Activated T-helper 2 cell treated with anti-CD3 and anti-CD28 coated beads, Interferon-gamma antibody, Interleukin-2, Interleukin-4, amounts not matched to agents 10 μg/mL and 5 μg/mL and 100 μg/mL, durations not matched to agents 14 hours and 24 hours and 36 hours (primary cell): ENCODE data around the gene GAS5. TPM values are rescaled to one million over a fixed set of nuclear protein-coding genes. Genes with fewer than 3 reads are reported as not detected.
A peak's percentile ranks its signal among the peaks of the same experiment; 100 is the strongest.

Source experiments
- DNase-seq: peaks from one replicate; pipeline ENCODE4 v3.0.0; 2021; ENCODE audit warnings: low spot score
- H3K27ac Mint-ChIP-seq: one replicate; pipeline ENCODE4 v1.8.0; 2021; ENCODE audit warnings: mixed read lengths
- H3K27me3 Mint-ChIP-seq: one replicate; pipeline ENCODE4 v1.8.0; 2021; ENCODE audit warnings: low read depth, mixed read lengths
- H3K36me3 Mint-ChIP-seq: one replicate; pipeline ENCODE4 v1.8.0; 2021; ENCODE audit warnings: low read depth, mixed read lengths
- H3K4me1 Mint-ChIP-seq: one replicate; pipeline ENCODE4 v1.8.0; 2021; ENCODE audit warnings: low read depth, mixed read lengths
- H3K4me3 Mint-ChIP-seq: one replicate; pipeline ENCODE4 v1.8.0; 2021; ENCODE audit warnings: low read depth, mild to moderate bottlenecking, moderate library complexity, mixed read lengths
- H3K9me3 Mint-ChIP-seq: one replicate; pipeline ENCODE4 v1.8.0; 2021; ENCODE audit warnings: mixed read lengths
- intact Hi-C: fragments of 100-400 bp; cut with micrococcal nuclease; formaldehyde crosslinking; loops from one replicate; pipeline ENCODE4 v1.15.1; 2023
- total RNA-seq: library from RNA; stranded (reverse); gene quantifications from 2 replicates; pipeline ENCODE4 v1.2.3, GENCODE V29; 2022

Gene GAS5
- total RNA-seq = 650 and 661 TPM in 2 replicates

DNA sequence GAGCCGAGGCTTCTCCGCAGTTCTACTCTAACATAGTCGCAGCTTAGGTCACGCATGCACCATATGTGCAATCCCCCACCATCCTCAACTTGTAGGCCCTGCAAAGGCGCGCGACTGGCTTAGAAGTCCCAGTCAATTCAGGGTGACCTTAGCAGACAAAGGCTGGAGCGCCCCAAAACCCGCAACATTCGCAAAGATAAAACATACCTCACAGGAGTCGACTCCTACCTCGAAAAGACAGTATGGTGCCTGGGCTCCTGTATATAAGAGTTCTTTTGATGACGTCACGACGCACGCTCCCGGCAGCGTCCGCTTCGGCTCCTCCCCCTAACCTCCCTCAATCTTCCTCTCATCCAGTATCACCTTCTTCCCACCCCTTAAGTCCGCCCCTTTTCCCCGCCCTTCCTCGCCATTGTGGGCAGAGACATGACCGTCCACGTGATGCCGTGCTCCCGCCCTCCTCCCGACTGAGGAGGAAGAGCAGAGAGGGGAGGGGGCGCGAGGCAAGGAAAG, at the start of gene GAS5:
Gene GAS5 (minus strand): TSS at position 237 of the 513 bp plus-strand sequence.
- peak; percentile 99 for DNase-seq
- Mint-ChIP-seq H3K27ac (peak within 1 kb of the TSS; percentile 96), H3K4me3 (peak within 1 kb of the TSS; percentile 98), H3K4me1 (peaks cover 49% of the 10 kb centered on the region), H3K27me3 (no peaks in the 10 kb centered on the region), H3K36me3 (peaks cover 71% of the 10 kb centered on the region), H3K9me3 (no peaks in the 10 kb centered on the region)
- intact Hi-C loops = loop anchor here (1.0 to 10.0 kb wide), 10 partner anchors 44 to 1335 kb away; partner anchors contain the start of genes CACYBP, CENPL, DARS2 and PRDX6

DNA sequence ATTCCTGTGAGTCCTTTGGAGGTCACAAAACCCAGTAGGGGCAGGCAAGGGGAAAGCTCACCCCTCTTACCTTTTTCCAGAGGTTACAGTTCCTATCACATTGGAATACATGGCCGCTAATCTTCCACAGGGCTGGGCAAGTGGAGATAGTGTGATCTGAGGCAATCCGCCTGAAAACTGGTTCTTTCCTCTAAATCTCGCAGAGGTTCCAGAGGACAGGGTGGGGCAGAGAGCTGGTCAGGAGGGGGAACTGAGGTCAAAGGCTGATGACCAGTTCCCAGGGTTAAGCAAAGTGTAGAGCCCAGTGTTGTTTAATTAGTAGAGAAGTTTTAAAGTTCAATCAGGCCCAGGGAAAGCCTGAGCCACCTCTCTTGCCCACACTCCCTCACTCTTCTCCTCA, 49.4 kb upstream of the GAS5 start, which contains the start of gene SERPINC1:
Gene SERPINC1 (minus strand): TSS at position 179 of the 400 bp plus-strand sequence. CDS start 68 bp downstream, at position 111.
- Mint-ChIP-seq H3K4me3 (no peak within 1 kb of the TSS), H3K27ac (no peak within 1 kb of the TSS), H3K36me3 (no peaks in the 10 kb centered on the region), H3K9me3 (no peaks in the 10 kb centered on the region), H3K4me1 (no peaks in the 10 kb centered on the region), H3K27me3 (no peaks in the 10 kb centered on the region)
- no peak for DNase-seq
- intact Hi-C loops = no loop called here

DNA sequence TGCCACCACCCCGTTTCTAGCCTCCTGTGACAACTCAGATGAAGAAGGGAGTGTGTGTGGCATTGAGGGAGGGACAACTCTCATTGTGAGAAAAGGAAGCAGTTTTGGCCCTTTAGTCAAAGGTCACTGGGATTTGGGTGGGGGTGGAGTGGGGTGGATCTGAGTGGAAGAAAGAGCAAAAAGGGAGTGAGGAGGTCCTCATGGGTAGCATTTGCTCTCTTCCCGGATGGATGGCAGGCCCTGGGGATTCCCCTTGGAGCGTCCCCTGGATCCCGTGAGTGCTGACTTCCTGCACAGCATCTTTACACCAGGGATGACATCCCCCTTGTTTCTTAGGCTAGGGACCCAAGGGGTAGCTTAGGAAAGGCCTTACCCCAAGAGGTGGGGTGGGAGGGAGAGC, 48.9 kb upstream of the GAS5 start:
- H3K27ac Mint-ChIP-seq = no peak overlapping the region
- no peak for DNase-seq

GRCh38 chr1:173915596-173915995, 47.8 kb upstream of the GAS5 start:
- no peak overlapping the region for H3K4me3 Mint-ChIP-seq
- H3K36me3 Mint-ChIP-seq = no peaks in the 10 kb centered on the region
- intact Hi-C loops = no loop called here
- no peak overlapping the region for H3K27ac Mint-ChIP-seq
- DNase-seq = no peak
- no peaks in the 10 kb centered on the region for H3K27me3 Mint-ChIP-seq
- no peaks in the 10 kb centered on the region for H3K4me1 Mint-ChIP-seq
- no peaks in the 10 kb centered on the region for H3K9me3 Mint-ChIP-seq

More for the DNA sequence above, 48.9 kb upstream of the GAS5 start:
- H3K4me1 Mint-ChIP-seq = no peaks in the 10 kb centered on the region
- no peaks in the 10 kb centered on the region for H3K27me3 Mint-ChIP-seq
- H3K4me3 Mint-ChIP-seq = no peak overlapping the region
- no peaks in the 10 kb centered on the region for H3K36me3 Mint-ChIP-seq
- H3K9me3 Mint-ChIP-seq = no peaks in the 10 kb centered on the region
- intact Hi-C loops = no loop called here

DNA sequence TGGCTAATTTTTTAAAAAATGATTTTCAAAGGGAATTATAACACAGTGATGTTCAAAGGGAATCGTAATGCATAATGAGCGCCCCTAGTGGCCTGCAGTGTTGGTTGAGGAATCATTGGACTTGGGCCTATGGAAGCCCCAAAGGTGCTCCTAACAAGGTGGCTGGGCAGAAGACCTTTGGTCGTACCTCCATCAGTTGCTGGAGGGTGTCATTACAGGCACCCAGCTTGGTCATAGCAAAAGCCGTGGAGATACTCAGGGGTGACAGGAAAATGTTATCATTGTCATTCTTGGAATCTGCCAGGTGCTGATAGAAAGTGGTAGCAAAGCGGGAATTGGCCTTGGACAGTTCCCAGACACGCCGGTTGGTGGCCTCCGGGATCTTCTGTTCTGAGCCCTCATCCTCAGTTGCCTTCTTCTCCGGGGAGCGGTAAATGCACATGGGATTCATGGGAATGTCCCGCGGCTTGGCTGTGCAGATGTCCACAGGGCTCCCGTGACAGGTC, 46.6 kb upstream of the GAS5 start:
- no peak for DNase-seq
- H3K9me3 Mint-ChIP-seq = no peaks in the 10 kb centered on the region
- H3K4me1 Mint-ChIP-seq = no peaks in the 10 kb centered on the region
- no peak overlapping the region for H3K4me3 Mint-ChIP-seq
- intact Hi-C loops = no loop called here
- no peaks in the 10 kb centered on the region for H3K27me3 Mint-ChIP-seq
- H3K27ac Mint-ChIP-seq = no peak overlapping the region
- H3K36me3 Mint-ChIP-seq = no peaks in the 10 kb centered on the region

- H3K4me1 Mint-ChIP-seq = no peaks in the 10 kb centered on the region
- no peaks in the 10 kb centered on the region for H3K27me3 Mint-ChIP-seq
- H3K9me3 Mint-ChIP-seq = no peaks in the 10 kb centered on the region
- no peak for DNase-seq
- intact Hi-C loops = no loop called here
- H3K4me3 Mint-ChIP-seq = no peak overlapping the region
- no peaks in the 10 kb centered on the region for H3K36me3 Mint-ChIP-seq
- no peak overlapping the region for H3K27ac Mint-ChIP-seq
These were observed 45.3 kb upstream of the GAS5 start for GRCh38 chr1:173913111-173913510.

GRCh38 chr1:173903827-173904531, 36.2 kb upstream of the GAS5 start:
- DNase-seq = no peak
- H3K4me1 Mint-ChIP-seq = peaks cover 7% of the 10 kb centered on the region
- H3K9me3 Mint-ChIP-seq = no peaks in the 10 kb centered on the region
- H3K4me3 Mint-ChIP-seq = no peak overlapping the region
- H3K27ac Mint-ChIP-seq = no peak overlapping the region
- intact Hi-C loops = no loop called here
- H3K27me3 Mint-ChIP-seq = no peaks in the 10 kb centered on the region
- peaks cover 4% of the 10 kb centered on the region for H3K36me3 Mint-ChIP-seq

GRCh38 chr1:173900992-173901391, 33.2 kb upstream of the GAS5 start:
- Mint-ChIP-seq H3K27me3 (no peaks in the 10 kb centered on the region), H3K36me3 (peaks cover 4% of the 10 kb centered on the region), H3K4me1 (peaks cover 7% of the 10 kb centered on the region), H3K4me3 (no peak overlapping the region), H3K9me3 (no peaks in the 10 kb centered on the region), H3K27ac (no peak overlapping the region)
- DNase-seq = no peak
- intact Hi-C loops = no loop called here

DNA sequence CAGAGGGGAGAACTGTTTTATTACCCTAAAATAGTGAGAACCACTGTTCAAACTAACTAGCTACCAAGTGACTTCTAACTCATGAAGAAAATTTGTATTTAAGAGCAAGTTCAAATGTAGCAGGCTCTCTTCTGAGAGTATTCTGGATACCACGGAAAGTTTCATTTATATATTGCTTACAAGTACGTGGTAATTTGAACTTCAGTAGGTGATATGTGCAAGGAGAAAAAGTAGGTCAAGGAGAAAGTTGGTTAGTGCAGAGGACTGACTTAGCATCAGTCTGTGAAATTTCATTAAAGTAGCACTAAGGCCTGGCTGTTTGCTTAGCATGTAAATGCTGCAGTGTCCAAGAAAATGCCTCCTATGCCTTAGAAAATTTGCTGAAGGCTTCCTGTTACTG, 32.6 kb upstream of the GAS5 start:
- Mint-ChIP-seq H3K9me3 (no peaks in the 10 kb centered on the region), H3K27me3 (no peaks in the 10 kb centered on the region), H3K36me3 (peaks cover 4% of the 10 kb centered on the region), H3K4me1 (peaks cover 7% of the 10 kb centered on the region), H3K27ac (no peak overlapping the region), H3K4me3 (no peak overlapping the region)
- no peak for DNase-seq
- intact Hi-C loops = no loop called here

GRCh38 chr1:173894189-173894588, 26.4 kb upstream of the GAS5 start:
- intact Hi-C loops = no loop called here
- H3K27ac Mint-ChIP-seq = no peak overlapping the region
- no peaks in the 10 kb centered on the region for H3K9me3 Mint-ChIP-seq

DNA sequence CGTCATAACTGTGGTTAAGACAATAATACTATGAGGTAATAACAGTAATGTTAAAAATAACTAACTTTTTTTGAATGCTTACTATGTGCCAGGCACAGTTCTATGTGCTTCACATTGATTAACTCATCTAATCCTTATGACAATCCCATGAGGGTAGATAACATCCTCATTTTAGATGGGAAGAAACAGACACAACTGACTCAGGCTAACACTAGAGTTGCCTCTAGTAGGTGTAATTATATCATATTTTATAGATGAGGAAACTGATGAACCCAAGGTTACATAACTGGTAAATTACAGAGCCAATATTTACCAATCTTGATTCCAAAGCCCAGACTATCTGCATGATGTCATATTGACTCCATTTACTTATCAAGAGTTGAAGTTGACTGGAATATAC, 25.8 kb upstream of the GAS5 start:
- H3K9me3 Mint-ChIP-seq = no peaks in the 10 kb centered on the region
- no peak overlapping the region for H3K27ac Mint-ChIP-seq
- H3K27me3 Mint-ChIP-seq = no peaks in the 10 kb centered on the region
- DNase-seq = no peak
- peaks cover 13% of the 10 kb centered on the region for H3K36me3 Mint-ChIP-seq
- H3K4me1 Mint-ChIP-seq = no peaks in the 10 kb centered on the region
- intact Hi-C loops = no loop called here
- H3K4me3 Mint-ChIP-seq = no peak overlapping the region

More at GRCh38 chr1:173894189-173894588, 26.4 kb upstream of the GAS5 start:
- H3K4me1 Mint-ChIP-seq = no peaks in the 10 kb centered on the region
- peaks cover 10% of the 10 kb centered on the region for H3K36me3 Mint-ChIP-seq
- H3K27me3 Mint-ChIP-seq = no peaks in the 10 kb centered on the region
- DNase-seq = no peak
- no peak overlapping the region for H3K4me3 Mint-ChIP-seq

DNA sequence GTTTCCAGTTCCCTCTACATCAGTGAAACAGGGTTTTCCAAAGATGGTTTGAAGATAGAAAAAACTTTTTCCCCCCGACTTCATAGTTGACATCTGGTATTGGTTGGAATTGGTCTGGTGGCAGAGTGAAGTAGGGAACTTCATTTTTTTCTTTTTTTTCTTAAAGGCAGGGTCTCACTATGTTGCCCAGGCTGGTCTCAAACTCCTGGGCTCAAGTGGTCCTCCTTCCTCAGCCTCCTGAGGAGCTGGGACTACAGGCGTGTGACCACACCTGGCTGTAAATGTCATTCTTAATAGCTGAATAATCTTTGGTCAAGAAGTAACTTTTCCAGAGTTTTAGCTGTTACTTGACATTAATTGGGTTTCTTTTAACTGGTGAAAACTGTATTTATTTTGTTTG, 22.1 kb upstream of the GAS5 start:
- H3K9me3 Mint-ChIP-seq = no peaks in the 10 kb centered on the region
- no peaks in the 10 kb centered on the region for H3K27me3 Mint-ChIP-seq
- no peak for DNase-seq
- peaks cover 31% of the 10 kb centered on the region for H3K36me3 Mint-ChIP-seq
- no peak overlapping the region for H3K27ac Mint-ChIP-seq
- no peak overlapping the region for H3K4me3 Mint-ChIP-seq
- intact Hi-C loops = no loop called here
- peaks cover 11% of the 10 kb centered on the region for H3K4me1 Mint-ChIP-seq

DNA sequence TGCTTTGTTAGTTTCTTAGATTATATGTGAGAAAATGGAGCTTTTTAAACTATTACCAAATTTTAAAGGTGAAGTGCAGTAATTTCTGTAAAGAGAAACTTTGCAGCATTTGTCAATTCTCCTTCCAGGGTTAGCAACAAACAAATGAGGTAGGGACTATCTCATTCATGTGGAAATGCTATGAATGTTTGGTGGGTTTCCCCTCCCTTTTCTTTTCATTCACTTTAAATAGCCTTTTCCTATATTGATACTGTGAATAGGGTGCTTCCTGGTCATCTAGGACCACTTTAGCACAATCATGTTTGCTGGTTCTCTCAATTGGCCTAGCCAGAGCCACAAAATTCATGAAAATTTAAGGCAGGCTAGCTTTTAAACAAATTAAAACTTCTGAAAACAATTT, 21.0 kb upstream of the GAS5 start:
- Mint-ChIP-seq H3K9me3 (no peaks in the 10 kb centered on the region), H3K4me1 (peaks cover 11% of the 10 kb centered on the region), H3K4me3 (no peak overlapping the region), H3K27ac (no peak overlapping the region), H3K36me3 (peaks cover 31% of the 10 kb centered on the region), H3K27me3 (no peaks in the 10 kb centered on the region)
- no peak for DNase-seq
- intact Hi-C loops = no loop called here
